ENCODE results near the gene ST7L.

ST7L gene

DNA sequence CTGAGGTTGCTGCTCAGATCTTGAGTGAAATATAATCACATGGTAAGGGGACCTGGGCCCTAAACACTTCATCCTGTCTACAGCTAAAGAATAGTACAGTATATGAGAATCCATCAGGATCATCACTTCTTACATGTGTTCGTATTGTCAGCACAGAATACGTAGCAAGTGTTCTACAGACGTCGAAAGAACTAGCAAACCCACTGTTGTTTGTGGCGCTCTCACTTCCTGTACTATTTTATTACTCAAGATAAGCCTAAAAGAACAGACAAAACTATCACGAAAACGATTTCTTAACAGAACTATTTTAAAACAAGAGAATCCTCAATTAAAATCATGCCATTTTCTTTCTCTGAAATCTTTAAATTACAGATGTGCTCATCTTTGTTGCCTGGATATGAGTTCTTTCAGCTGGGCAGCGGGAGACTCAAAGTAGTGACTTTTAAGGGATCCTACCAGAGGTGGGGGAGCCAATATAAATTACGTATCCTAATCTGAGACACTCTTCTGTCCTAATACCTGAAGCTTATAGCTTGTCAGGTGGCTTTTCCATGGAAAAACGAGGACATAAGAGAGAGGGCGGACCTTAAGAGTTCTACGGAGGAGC, 724 bp downstream of the ST7L start:
- no peak for DNase-seq (ENCODE audit: low read depth, low spot score)

GRCh38 chr1:112614460-112615065, 4.4 kb downstream of the ST7L start:
- DNase-seq (ENCODE audit: low read depth, low spot score): no peak

DNA sequence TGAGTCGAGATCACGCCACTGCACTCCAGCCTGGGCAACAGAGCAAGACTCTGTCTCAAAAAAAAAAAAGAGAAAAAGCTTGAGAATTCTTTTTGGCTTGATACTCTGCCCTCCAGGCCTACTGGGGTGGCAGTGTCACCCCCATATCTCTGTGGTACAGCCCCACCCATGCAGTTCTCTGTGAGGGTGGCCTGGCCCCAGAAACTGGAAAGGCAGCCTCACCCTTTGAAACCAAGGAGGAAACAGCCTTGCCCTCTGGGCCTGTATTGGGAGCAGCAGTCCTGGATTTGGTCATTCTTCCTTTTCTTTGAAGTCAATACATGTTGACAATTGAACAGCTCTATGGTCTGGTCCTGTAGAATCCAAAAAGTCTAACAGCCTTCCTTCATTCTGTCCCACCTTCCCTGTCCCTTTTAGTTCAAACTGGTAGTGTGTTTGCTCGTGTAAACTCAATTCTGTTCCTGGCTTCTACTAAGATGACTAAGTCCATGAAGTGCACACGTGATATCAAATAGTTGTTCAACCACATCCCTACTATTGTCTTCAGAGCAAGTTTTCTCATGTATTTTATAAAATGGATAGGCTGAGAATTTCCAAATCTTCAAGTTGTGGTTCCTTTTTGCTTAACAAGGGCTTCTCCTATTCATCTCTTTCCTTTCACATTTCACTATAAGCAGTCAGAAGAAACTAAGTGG, 13.2 kb downstream of the ST7L start:
- no peak for DNase-seq (ENCODE audit: low read depth, low spot score)

- no peak for DNase-seq (ENCODE audit: low read depth, low spot score)
Observed at GRCh38 chr1:112603541-112603940, 15.4 kb downstream of the ST7L start.

GRCh38 chr1:112603012-112603411, 15.9 kb downstream of the ST7L start:
- no peak for DNase-seq (ENCODE audit: low read depth, low spot score)

DNA sequence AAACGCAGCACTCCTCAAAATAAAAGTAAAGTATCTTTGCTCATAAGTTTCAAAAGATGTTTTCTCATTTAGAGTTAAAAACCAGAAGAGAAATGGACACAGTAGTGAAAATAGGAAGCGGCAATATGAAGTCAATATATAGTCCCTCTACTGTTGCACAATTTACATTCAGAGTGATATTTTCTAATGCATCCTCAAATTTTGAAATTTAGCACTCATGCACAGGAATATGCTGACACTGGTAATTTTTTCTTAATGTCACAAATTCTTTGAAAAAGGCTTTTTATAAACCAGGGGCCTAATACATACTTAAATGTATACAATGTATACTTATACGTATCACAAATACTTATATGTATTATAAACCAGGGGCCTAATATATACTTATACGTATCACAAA, 19.5 kb downstream of the ST7L start:
- DNase-seq (ENCODE audit: low read depth, low spot score): no peak

GRCh38 chr1:112594208-112594876, 24.6 kb downstream of the ST7L start:
- DNase-seq (ENCODE audit: low read depth, low spot score): no peak

GRCh38 chr1:112589766-112590165, 29.2 kb downstream of the ST7L start:
- no peak for DNase-seq (ENCODE audit: low read depth, low spot score)

DNA sequence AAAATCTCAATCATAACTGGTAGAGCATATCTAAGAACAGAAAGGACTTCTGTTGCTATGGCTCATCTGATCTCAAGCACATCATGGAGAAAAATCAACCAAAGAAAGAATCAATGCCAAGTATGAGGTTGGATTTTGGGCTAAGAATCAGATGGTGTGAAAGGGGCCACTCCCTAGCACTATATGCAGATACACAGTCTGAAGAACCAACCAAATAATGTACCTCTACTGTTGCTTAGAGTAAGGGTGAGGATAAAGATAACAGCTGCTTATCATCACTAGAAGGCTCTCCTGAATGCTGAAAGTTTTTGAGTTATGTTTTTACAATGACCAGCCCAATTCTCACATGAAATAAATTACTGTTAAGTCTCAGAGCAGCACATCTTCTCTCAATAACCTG, 35.6 kb downstream of the ST7L start:
- no peak for DNase-seq (ENCODE audit: low read depth, low spot score)

DNA sequence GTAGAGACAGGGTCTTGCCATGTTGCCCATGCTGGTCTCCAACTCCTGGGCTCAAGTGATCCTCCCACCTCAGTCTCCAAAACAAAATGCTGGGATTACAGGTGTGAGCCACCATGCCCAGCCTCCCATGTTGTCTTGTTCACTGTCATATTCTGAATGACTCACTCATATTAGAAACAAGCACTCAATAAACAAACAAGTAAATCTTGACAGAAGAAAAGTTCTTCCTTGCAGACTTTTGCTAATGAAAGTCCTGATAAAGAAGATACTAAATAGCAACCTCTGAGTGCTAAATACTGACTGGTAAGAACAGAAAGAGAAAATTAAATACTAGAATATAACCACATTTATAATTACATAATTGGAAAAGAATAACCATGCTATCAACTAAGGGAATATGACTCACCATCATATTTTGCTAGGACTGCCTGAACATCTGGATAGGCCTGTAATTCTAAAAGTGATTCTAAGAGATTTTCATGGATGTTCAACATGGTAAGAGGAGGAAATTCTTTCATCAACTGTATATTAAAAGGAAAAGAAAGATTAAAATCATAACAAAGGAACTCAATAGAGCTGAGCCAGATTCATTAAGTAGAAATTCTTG, 37.3 kb downstream of the ST7L start:
- no peak for DNase-seq (ENCODE audit: low read depth, low spot score)

GRCh38 chr1:112579801-112580510, 39.0 kb downstream of the ST7L start:
- no peak for DNase-seq (ENCODE audit: low read depth, low spot score)

- DNase-seq (ENCODE audit: low read depth, low spot score): no peak
Observed at GRCh38 chr1:112576240-112576639, 42.7 kb downstream of the ST7L start.

- no peak for DNase-seq (ENCODE audit: low read depth, low spot score)
Observed at GRCh38 chr1:112575154-112575804, 43.7 kb downstream of the ST7L start.

DNA sequence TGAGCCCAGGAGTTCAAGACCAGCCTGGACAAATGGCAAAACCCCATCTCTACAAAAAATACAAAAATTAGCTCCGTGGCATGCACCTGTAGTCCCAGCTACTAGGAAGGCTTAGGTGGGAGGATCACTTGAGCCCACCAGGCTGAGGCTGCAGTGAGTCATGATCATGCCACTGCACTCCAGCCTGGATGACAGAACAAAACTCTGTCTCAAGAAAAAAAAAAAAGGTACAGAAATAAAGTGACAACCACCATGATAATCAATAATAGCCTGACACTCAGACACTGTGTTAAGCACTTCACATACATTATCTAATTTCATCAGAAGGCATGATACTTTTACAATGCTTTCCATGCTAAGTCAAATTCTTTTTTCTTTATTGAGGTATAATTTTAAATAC, 53.1 kb downstream of the ST7L start:
- DNase-seq (ENCODE audit: low read depth, low spot score): no peak

GRCh38 chr1:112564081-112564480, 54.9 kb downstream of the ST7L start:
- DNase-seq (ENCODE audit: low read depth, low spot score): no peak

- DNase-seq (ENCODE audit: low read depth, low spot score): no peak
Observed at GRCh38 chr1:112563341-112563740, 55.6 kb downstream of the ST7L start.

- no peak for DNase-seq (ENCODE audit: low read depth, low spot score)
Observed at GRCh38 chr1:112558634-112559033, 60.3 kb downstream of the ST7L start.

GRCh38 chr1:112557385-112557784, 61.6 kb downstream of the ST7L start:
- no peak for DNase-seq (ENCODE audit: low read depth, low spot score)

GRCh38 chr1:112554411-112554810, 64.5 kb downstream of the ST7L start:
- no peak for DNase-seq (ENCODE audit: low read depth, low spot score)

DNA sequence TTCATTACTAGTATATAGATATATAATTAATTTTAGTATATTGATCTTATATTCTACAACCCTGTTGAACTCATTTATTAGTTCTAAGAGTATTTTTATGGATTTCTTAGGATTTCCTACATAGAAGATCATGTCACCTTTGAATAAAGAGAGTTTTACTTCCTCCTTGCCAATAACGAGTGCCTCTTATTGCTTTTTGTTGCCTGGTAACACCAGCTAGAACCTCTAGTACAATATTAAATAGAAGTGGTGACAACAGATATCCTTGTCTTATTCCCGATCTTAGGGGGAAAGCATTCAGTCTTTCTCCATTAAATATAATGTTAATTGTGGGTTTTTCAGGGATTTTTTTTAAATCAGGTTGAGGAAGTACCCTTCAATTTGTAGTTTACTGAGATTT, 69.4 kb downstream of the ST7L start:
- DNase-seq (ENCODE audit: low read depth, low spot score): no peak

- no peak for DNase-seq (ENCODE audit: low read depth, low spot score)
Observed at GRCh38 chr1:112548547-112548946, 70.4 kb downstream of the ST7L start.

Data from activated CD4-positive, CD25-positive, alpha-beta regulatory T cell treated with anti-CD3 and anti-CD28 coated beads, Interleukin-2, amount 50 U/mL, for 16 hours (primary cell).